ENCODE data around the gene MYOT. TPM values are rescaled to one million over a fixed set of nuclear protein-coding genes. Genes with fewer than 3 reads are reported as not detected.

The MYOT gene
- total and polyA plus RNA-seq, 2 donors (not counting 3 experiments of a cell fraction or from before 2014, with no cell fraction given): not detected

- Histone ChIP-seq H3K27me3 (ENCODE audit: control insufficient read depth in 2 of 2, insufficient read depth in 2 of 2, low read length in 2 of 2) (no peaks in the 10 kb centered on the region), H3K79me2 (ENCODE audit: control insufficient read depth, insufficient read depth, low read length) (no peaks in the 10 kb centered on the region), H3K4me2 (ENCODE audit: insufficient read depth, low read length) (no peak overlapping the region), H3K9me3 (replicated peaks; ENCODE audit: control insufficient read depth, insufficient read depth, low read length) (no peaks in the 10 kb centered on the region), H3K4me3 (replicated peaks in 1 of 3; ENCODE audit: insufficient read depth in 1 of 3, low read depth in 1 of 3, low read length in 3 of 3) (no peak overlapping the region), H2AFZ (ENCODE audit: low read depth, low read length) (no peak overlapping the region), H3K9me1 (replicated peaks; ENCODE audit: control insufficient read depth, extremely low read depth, insufficient read depth, low read length) (no peaks in the 10 kb centered on the region), H3K9ac (replicated peaks; ENCODE audit: extremely low read depth, insufficient read depth, low read length) (no peak overlapping the region), H3K4me1 (ENCODE audit: control insufficient read depth, extremely low read depth, insufficient read depth, low read length) (peaks cover 28% of the 10 kb centered on the region), H3K36me3 (ENCODE audit: control insufficient read depth in 2 of 2, extremely low read depth in 1 of 2, insufficient read depth in 2 of 2, low read length in 2 of 2) (no peaks in the 10 kb centered on the region), H3K27ac (ENCODE audit: insufficient read depth, low read depth, low read length) (no peak overlapping the region), H4K20me1 (replicated peaks; ENCODE audit: control insufficient read depth, extremely low read depth, insufficient read depth, low read length) (no peaks in the 10 kb centered on the region)
- POLR2A ChIA-PET: no interaction called here
- intact Hi-C loops (cut with micrococcal nuclease) (loop anchor here (5.0 kb wide), 1 partner anchor 114 kb away; no protein-coding TSS in a partner anchor), dilution Hi-C loops (cut with MboI; ENCODE audit: extremely low pct_ligation_motif_present, low sequenced_read_pairs) (no loop called here)
- BruUV-seq (replicated peaks): no TSS peak
- CTCF ChIA-PET: interaction anchor here (1.1 kb wide), 1 partner anchor 112 kb away, joined by 3 read pairs; no protein-coding TSS in a partner anchor
- no peak for TF ChIP-seq JUN (IDR thresholded peaks at IDR 0.05; ENCODE audit: borderline replicate concordance, insufficient read depth, insufficient read length, low read depth)
- no peak for TF ChIP-seq GATA2 (IDR thresholded peaks at IDR 0.05; ENCODE audit: insufficient read depth, insufficient read length, low read depth, low read length)
- TF ChIP-seq POLR2AphosphoS5 (IDR thresholded peaks at IDR 0.05; ENCODE audit: insufficient read depth, low read depth, low read length): no peak
- TF ChIP-seq MYC (IDR thresholded peaks at IDR 0.05; ENCODE audit: low read depth, low read length): no peak
- no peak for TF ChIP-seq FOS (IDR thresholded peaks at IDR 0.05; ENCODE audit: borderline replicate concordance, insufficient read depth, low read length)
- TF ChIP-seq, protein P1, sequence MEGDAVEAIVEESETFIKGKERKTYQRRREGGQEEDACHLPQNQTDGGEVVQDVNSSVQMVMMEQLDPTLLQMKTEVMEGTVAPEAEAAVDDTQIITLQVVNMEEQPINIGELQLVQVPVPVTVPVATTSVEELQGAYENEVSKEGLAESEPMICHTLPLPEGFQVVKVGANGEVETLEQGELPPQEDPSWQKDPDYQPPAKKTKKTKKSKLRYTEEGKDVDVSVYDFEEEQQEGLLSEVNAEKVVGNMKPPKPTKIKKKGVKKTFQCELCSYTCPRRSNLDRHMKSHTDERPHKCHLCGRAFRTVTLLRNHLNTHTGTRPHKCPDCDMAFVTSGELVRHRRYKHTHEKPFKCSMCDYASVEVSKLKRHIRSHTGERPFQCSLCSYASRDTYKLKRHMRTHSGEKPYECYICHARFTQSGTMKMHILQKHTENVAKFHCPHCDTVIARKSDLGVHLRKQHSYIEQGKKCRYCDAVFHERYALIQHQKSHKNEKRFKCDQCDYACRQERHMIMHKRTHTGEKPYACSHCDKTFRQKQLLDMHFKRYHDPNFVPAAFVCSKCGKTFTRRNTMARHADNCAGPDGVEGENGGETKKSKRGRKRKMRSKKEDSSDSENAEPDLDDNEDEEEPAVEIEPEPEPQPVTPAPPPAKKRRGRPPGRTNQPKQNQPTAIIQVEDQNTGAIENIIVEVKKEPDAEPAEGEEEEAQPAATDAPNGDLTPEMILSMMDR (IDR thresholded peaks at IDR 0.05; ENCODE audit: extremely low read depth in 1 of 2, insufficient read depth in 1 of 2, low read depth in 1 of 2, low read length in 2 of 2): no peak
- no peak for TF ChIP-seq POLR2A (IDR thresholded peaks at IDR 0.05; ENCODE audit: low read depth, low read length)
- TF ChIP-seq MAX (IDR thresholded peaks at IDR 0.05; ENCODE audit: insufficient read depth, insufficient read length): no peak
- no peak for FAIRE-seq
- DNase-seq (ENCODE audit: low read depth, low spot score): no peak
Observed at GRCh38 chr5:137890845-137891244, 23.2 kb downstream of the MYOT start.

All from endothelial cell of umbilical vein (primary cell).